Neuronal stem cell (in vitro differentiated cells): ENCODE measurements around the gene MOSMO.

Source experiments
- DNase-seq: peaks from one replicate; pipeline ENCODE4 v3.0.0-alpha.2; 2013; ENCODE audit warnings: low spot score
- H2AFZ ChIP-seq: one replicate; pipeline ENCODE4 v1.6.1; 2013; ENCODE audit warnings: mild to moderate bottlenecking, low read length, inconsistent platforms
- H2AK5ac ChIP-seq: 2 replicates; pipeline ENCODE4 v1.6.1; 2013; ENCODE audit warnings: low read depth, mild to moderate bottlenecking, inconsistent platforms, low read length, moderate library complexity, mixed read lengths
- H2BK120ac ChIP-seq: 2 replicates; pipeline ENCODE4 v1.6.1; 2013; ENCODE audit warnings: low read depth, mild to moderate bottlenecking, inconsistent platforms, low read length, moderate library complexity, mixed read lengths
- H2BK12ac ChIP-seq: one replicate; pipeline ENCODE4 v1.6.1; 2013; ENCODE audit warnings: low read length, inconsistent platforms
- H2BK15ac ChIP-seq: 2 replicates; pipeline ENCODE4 v1.6.1; 2013; ENCODE audit warnings: mild to moderate bottlenecking, low read length, inconsistent platforms, mixed read lengths
- H2BK5ac ChIP-seq: one replicate; pipeline ENCODE4 v1.6.1; 2013; ENCODE audit warnings: inconsistent platforms, mild to moderate bottlenecking, low read length, moderate library complexity
- H3K14ac ChIP-seq: one replicate; pipeline ENCODE4 v1.6.1; 2013; ENCODE audit warnings: low read length, inconsistent platforms
- H3K18ac ChIP-seq: 2 replicates; pipeline ENCODE4 v1.6.1; 2013; ENCODE audit warnings: low read length, inconsistent platforms
- H3K23ac ChIP-seq: 2 replicates; pipeline ENCODE4 v1.6.1; 2013; ENCODE audit warnings: low read depth, mild to moderate bottlenecking, mixed read lengths, low read length, inconsistent platforms; ENCODE audit not compliant: poor library complexity
- H3K27ac ChIP-seq: replicated peaks from 3 replicates; pipeline ENCODE4 v1.5.1; 2013; ENCODE audit warnings: low read length, inconsistent platforms
- H3K27me3 ChIP-seq, 3 experiments: 2 replicates each; pipeline ENCODE4 v1.6.1; 2013; ENCODE audit warnings: low read length in 3 of 3, mild to moderate bottlenecking in 2 of 3, inconsistent platforms in 1 of 3, low read depth in 1 of 3, mixed read lengths in 1 of 3, moderate library complexity in 1 of 3; ENCODE audit not compliant: control insufficient read depth in 3 of 3, insufficient read depth in 3 of 3
- H3K36me3 ChIP-seq, 2 donors: replicated peaks in 1 of 2; 2 replicates each; pipeline ENCODE4 v1.6.1; 2013; ENCODE audit warnings: low read length in 2 of 2; ENCODE audit not compliant: control insufficient read depth in 2 of 2, insufficient read depth in 2 of 2
- H3K4ac ChIP-seq: 2 replicates; pipeline ENCODE4 v1.6.1; 2013; ENCODE audit warnings: inconsistent platforms, mild to moderate bottlenecking, low read length, moderate library complexity
- H3K4me1 ChIP-seq, 2 donors: 1 replicate in 1 of 2; 2 replicates in 1 of 2; pipeline ENCODE4 v1.6.1; 2013; ENCODE audit warnings: low read length in 2 of 2, low read depth in 1 of 2; ENCODE audit not compliant: control insufficient read depth in 2 of 2, insufficient read depth in 1 of 2
- H3K4me2 ChIP-seq: one replicate; pipeline ENCODE4 v1.6.1; 2013; ENCODE audit warnings: mild to moderate bottlenecking, low read length, inconsistent platforms; ENCODE audit not compliant: insufficient read depth, poor library complexity, severe bottlenecking
- H3K4me3 ChIP-seq, 2 donors: 2 replicates each; pipeline ENCODE4 v1.5.1; 2013; ENCODE audit warnings: low read length in 2 of 2, mild to moderate bottlenecking in 2 of 2, inconsistent platforms in 1 of 2, moderate library complexity in 1 of 2
- H3K79me1 ChIP-seq: one replicate; pipeline ENCODE4 v1.6.1; 2013; ENCODE audit warnings: low read depth, mild to moderate bottlenecking, inconsistent platforms, low read length, moderate library complexity
- H3K9ac ChIP-seq: one replicate; pipeline ENCODE4 v1.6.1; 2013; ENCODE audit warnings: mild to moderate bottlenecking, low read depth, low read length, inconsistent platforms; ENCODE audit not compliant: poor library complexity
- H3K9me3 ChIP-seq, 2 donors: replicated peaks in 1 of 2; 2 replicates each; pipeline versions ENCODE3 to v1.6.1; 2013; ENCODE audit warnings: low read length in 2 of 2, mild to moderate bottlenecking in 2 of 2, inconsistent platforms in 1 of 2, low read depth in 1 of 2, mixed read lengths in 1 of 2, moderate library complexity in 1 of 2; ENCODE audit not compliant: control insufficient read depth in 2 of 2, insufficient read depth in 1 of 2
- H4K8ac ChIP-seq: one replicate; pipeline ENCODE4 v1.6.1; 2013; ENCODE audit warnings: low read depth, mild to moderate bottlenecking, inconsistent platforms, low read length, moderate library complexity
- H4K91ac ChIP-seq: one replicate; pipeline ENCODE4 v1.6.1; 2013; ENCODE audit warnings: low read length, low read depth, mild to moderate bottlenecking, inconsistent platforms; ENCODE audit not compliant: poor library complexity
- WGBS, 2 donors: extraction: QIAGEN DNeasy Blood & Tissue Kit; methylation state at CpG; one replicate each; pipeline ENCODE4 v1.1.7; 2013; ENCODE audit warnings: missing lambda C conversion rate in 2 of 2, mixed read lengths in 1 of 2; ENCODE audit not compliant: insufficient read length in 2 of 2, insufficient replicate concordance in 1 of 2; ENCODE audit errors: extremely low coverage in 2 of 2; 5-methylcytosine and 5-hydroxymethylcytosine counted together

Gene MOSMO

GRCh38 chr16:21987498-21987897 lies 20.4 kb upstream of the MOSMO start:
- Histone ChIP-seq H3K4me2 (no peak overlapping the region), H3K14ac (no peak overlapping the region), H3K9me3 (no peaks in the 10 kb centered on the region), H3K27me3 (no peaks in the 10 kb centered on the region), H3K79me1 (no peaks in the 10 kb centered on the region), H3K27ac (no peak overlapping the region), H2BK12ac (no peak overlapping the region), H2BK120ac (no peak overlapping the region), H2BK15ac (no peak overlapping the region), H3K36me3 (peaks cover 6 to 38% of the 10 kb centered on the region in 2 donors), H3K4me3 (no peak overlapping the region), H3K4ac (no peak overlapping the region), H2BK5ac (no peak overlapping the region), H2AFZ (no peak overlapping the region), H4K91ac (no peak overlapping the region), H3K9ac (no peak overlapping the region), H3K18ac (no peak overlapping the region), H2AK5ac (no peak overlapping the region), H4K8ac (no peak overlapping the region), H3K23ac (no peak overlapping the region), H3K4me1 (no peaks in the 10 kb centered on the region)
- no peak for DNase-seq
- no CpG with 5 or more reads among the region's 2 CpGs for WGBS, 2 donors

- H3K79me1 ChIP-seq = no peaks in the 10 kb centered on the region
- no peak for DNase-seq
These were observed 18.8 kb upstream of the MOSMO start for GRCh38 chr16:21989133-21989532.

GRCh38 chr16:21989751-21990150 lies 18.2 kb upstream of the MOSMO start:
- Histone ChIP-seq H3K4me3 (no peak overlapping the region), H3K4me1 (no peaks in the 10 kb centered on the region), H3K79me1 (no peaks in the 10 kb centered on the region), H2BK5ac (no peak overlapping the region), H3K9ac (no peak overlapping the region), H3K18ac (no peak overlapping the region), H3K4ac (no peak overlapping the region), H3K36me3 (peaks cover 0 to 15% of the 10 kb centered on the region in 2 donors), H3K4me2 (no peak overlapping the region), H4K8ac (no peak overlapping the region), H3K23ac (no peak overlapping the region), H2BK12ac (no peak overlapping the region), H2BK120ac (no peak overlapping the region), H3K27ac (no peak overlapping the region), H3K27me3 (no peaks in the 10 kb centered on the region), H2BK15ac (no peak overlapping the region), H3K14ac (no peak overlapping the region), H2AFZ (no peak overlapping the region), H4K91ac (no peak overlapping the region), H2AK5ac (no peak overlapping the region), H3K9me3 (no peaks in the 10 kb centered on the region)
- no peak for DNase-seq
- no CpG with 5 or more reads among the region's 2 CpGs for WGBS, 2 donors

More at GRCh38 chr16:21989133-21989532, 18.8 kb upstream of the MOSMO start:
- Histone ChIP-seq H3K4ac (no peak overlapping the region), H2AK5ac (no peak overlapping the region), H3K4me1 (no peaks in the 10 kb centered on the region), H2AFZ (no peak overlapping the region), H3K36me3 (peaks cover 1 to 22% of the 10 kb centered on the region in 2 donors), H3K23ac (no peak overlapping the region), H3K4me2 (no peak overlapping the region), H2BK120ac (no peak overlapping the region), H3K27ac (no peak overlapping the region), H3K14ac (no peak overlapping the region), H2BK5ac (no peak overlapping the region), H4K8ac (no peak overlapping the region), H3K18ac (no peak overlapping the region), H2BK12ac (no peak overlapping the region), H3K9ac (no peak overlapping the region), H4K91ac (no peak overlapping the region), H2BK15ac (no peak overlapping the region), H3K9me3 (no peaks in the 10 kb centered on the region), H3K27me3 (no peaks in the 10 kb centered on the region), H3K4me3 (no peak overlapping the region)
- no CpG with 5 or more reads among the region's 5 CpGs for WGBS, 2 donors

- H2AK5ac ChIP-seq = no peak overlapping the region
- H2BK120ac ChIP-seq = no peak overlapping the region
- no peak overlapping the region for H3K4ac ChIP-seq
- WGBS, 2 donors = no CpG with 5 or more reads among the region's 3 CpGs
- H3K79me1 ChIP-seq = no peaks in the 10 kb centered on the region
- H3K18ac ChIP-seq = no peak overlapping the region
- H3K27ac ChIP-seq = no peak overlapping the region
- H2BK15ac ChIP-seq = no peak overlapping the region
- H2AFZ ChIP-seq = no peak overlapping the region
- H3K9ac ChIP-seq = no peak overlapping the region
- no peaks in the 10 kb centered on the region for H3K9me3 ChIP-seq
- no peak overlapping the region for H3K23ac ChIP-seq
- no peak overlapping the region for H4K8ac ChIP-seq
- no peak overlapping the region for H2BK12ac ChIP-seq
- no peak overlapping the region for H4K91ac ChIP-seq
- no peak overlapping the region for H3K4me3 ChIP-seq
- no peak for DNase-seq
- no peaks in the 10 kb centered on the region for H3K27me3 ChIP-seq
- H3K4me2 ChIP-seq = no peak overlapping the region
- H2BK5ac ChIP-seq = no peak overlapping the region
- peaks cover 0 to 10% of the 10 kb centered on the region in 2 donors for H3K36me3 ChIP-seq
- no peaks in the 10 kb centered on the region for H3K4me1 ChIP-seq
- H3K14ac ChIP-seq = no peak overlapping the region
These were observed 17.4 kb upstream of the MOSMO start for GRCh38 chr16:21990381-21990944.
